Measurements from ENCODE around the gene C1orf21.
"Not testable (repeated sequence)": the region's sequence is repeated elsewhere in the genome, so short reads cannot be mapped to it uniquely, and the experiment has no call there.

C1orf21 gene

GRCh38 chr1:184386312-184387068, at the start of gene C1orf21:
Gene C1orf21, plus strand, starts transcription at chr1:184387029. Its CDS starts 90,481 bp downstream, at chr1:184477510.
- DNase-seq, result peak; percentile 96

DNA sequence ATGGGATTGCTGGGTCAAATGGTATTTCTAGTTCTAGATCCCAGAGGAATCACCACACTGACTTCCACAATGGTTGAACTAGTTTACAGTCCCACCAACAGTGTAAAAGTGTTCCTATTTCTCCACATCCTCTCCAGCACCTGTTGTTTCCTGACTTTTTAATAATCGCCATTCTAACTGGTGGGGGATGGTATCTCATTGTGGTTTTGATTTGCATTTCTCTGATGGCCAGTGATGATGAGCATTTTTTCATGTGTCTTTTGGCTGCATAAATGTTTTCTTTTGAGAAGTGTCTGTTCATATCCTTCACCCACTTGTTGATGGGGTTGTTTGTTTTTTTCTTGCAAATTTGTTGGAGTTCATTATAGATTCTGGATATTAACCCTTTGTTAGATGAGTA, 49.0 kb upstream of the C1orf21 start:
- not testable (repeated sequence) for DNase-seq

DNA sequence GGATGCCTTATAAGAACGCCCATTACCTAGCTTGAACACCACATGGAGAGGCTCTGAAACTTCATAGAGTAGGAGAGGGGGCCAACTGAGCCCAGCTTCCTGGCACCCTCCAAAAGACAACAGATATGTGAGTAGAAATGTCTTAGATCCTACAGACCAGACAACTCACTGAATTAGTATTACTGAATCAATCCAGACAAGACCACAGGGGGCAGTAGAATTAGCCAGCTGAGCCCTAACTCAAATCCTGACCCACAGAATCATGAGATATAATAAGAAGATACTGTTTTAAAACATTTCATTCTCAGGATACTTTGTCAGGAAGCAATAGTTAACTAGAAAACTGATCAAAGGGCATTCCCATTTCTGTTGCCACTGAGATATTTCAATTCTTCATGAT, 45.8 kb upstream of the C1orf21 start:
- DNase-seq, result no peak

GRCh38 chr1:184350573-184350972, 36.3 kb upstream of the C1orf21 start:
- no peak for DNase-seq

DNA sequence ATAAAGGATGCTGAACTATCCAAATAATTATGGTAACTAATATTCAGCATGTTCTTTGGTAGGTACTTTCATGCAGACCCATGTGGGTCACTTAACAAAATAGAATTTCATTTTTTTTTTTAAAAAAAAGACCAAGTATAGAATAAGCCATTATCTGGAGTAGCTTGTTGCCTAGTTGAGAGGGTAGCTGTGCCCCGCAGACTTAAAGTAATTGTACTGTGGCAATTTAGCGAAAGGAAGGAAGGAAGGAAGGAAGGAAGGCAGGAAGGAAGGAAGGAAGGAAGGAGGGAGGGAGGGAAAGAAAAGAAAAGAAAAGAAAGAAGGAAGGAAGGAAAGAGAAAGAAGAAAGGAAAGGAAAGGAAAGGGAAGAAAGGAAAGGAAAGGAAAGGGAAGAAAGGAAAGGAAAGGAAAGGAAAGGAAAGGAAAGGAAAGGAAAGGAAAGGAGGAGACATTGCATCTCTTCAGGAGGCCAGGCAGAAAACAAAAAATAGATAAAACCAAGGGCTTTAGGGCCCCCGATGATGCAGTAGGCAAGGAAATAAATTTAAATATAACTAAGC, 35.3 kb upstream of the C1orf21 start:
- no peak for DNase-seq

DNA sequence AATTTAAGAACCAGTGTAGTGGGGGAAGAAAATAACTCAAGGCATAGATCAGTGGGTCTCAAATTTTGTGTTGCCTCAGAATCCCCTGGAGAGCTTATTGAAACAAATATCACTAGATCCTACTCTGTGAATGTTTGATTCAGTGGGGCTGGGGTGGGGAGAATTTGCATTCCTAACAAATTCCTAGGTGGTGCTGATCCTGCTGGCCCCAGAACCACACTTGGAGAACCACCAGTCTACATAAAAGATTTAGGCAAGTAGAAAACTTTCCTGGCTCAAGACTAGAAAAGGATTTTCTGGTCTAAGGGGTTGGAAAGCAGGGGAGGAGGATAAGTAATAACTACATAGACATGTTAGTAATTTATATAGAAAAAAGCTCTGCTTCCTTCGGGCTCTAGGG, 34.1 kb upstream of the C1orf21 start:
- no peak for DNase-seq

DNA sequence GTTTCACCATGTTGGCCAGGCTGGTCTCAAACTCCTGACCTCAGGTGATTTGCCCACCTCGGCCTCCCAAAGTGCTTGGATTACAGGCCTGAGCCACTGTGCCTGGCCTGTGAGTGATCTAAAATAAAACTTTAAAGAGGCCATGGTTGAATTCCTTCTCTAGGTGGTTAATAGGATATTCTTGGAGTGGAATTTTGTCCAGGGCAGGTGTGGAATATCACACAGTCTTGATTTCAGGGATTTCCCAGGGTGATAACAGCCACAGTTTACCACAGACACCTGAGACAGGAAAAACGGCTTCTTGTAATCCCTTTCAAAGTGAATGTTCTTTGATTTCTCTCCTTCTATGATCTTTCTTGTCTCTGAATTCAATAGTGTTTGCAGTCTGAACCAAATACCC, 32.1 kb upstream of the C1orf21 start:
- no peak for DNase-seq

- DNase-seq, result no peak
These were observed 29.9 kb upstream of the C1orf21 start for GRCh38 chr1:184356891-184357290.

GRCh38 chr1:184358256-184358655, 28.6 kb upstream of the C1orf21 start:
- no peak for DNase-seq

DNA sequence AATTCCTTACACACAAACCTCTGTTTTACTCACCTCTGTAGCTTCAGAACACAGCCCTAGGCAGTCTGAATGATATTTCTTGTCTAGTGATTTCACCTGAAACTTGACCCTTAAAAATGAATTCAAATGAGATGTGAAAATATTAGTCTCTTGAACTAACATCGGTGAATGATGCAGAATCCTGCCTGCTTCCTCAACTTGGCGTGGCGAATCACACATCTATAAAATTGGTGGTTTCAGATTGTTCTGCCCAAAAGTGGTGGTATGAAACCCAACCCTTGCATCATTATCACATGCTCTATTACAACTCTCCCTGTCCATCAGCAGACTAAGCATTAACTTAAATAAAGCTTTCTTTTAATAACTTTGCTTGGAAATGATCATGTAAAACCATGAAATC, 26.9 kb upstream of the C1orf21 start:
- no peak for DNase-seq

GRCh38 chr1:184362876-184363275, 24.0 kb upstream of the C1orf21 start:
- no peak for DNase-seq

DNA sequence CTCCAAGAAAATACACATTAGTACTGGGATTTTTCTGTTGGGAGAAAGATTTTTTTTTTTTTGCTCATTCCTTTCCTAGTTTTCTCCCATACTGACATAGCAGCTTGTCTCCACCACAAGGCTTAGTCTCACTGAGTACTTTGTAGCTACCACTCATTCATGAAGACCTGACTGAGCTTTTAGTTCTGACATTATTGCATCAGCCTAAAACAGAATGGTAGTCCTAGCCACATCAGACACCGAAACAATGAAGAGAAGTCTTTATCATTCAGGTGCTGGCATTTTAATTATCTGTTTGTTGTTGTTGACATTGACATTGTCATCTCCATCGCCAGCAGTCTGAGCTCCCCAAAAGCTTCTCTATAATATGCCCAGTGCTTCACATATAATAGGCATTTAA, 21.1 kb upstream of the C1orf21 start:
- DNase-seq, result no peak

DNA sequence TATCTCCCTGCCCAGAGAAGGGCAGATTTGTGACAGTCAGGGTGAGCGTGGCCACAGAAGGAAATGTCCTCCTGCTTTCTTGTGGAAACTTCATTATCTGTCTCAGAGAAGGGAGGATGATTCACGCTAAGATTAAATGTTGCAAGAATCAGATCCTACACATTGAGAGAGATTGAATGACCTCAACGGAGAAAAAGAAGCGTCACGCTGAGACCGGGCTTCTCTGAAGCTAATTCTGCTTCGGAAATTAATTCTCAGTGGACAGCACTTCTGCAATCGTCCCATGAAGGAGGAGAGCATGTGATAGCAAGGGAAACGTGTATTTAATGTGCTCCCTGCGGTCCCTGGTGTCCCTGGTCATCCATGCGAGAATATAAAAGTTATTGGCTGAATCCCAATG, 19.8 kb upstream of the C1orf21 start:
- DNase-seq, result peak; percentile 55

DNA sequence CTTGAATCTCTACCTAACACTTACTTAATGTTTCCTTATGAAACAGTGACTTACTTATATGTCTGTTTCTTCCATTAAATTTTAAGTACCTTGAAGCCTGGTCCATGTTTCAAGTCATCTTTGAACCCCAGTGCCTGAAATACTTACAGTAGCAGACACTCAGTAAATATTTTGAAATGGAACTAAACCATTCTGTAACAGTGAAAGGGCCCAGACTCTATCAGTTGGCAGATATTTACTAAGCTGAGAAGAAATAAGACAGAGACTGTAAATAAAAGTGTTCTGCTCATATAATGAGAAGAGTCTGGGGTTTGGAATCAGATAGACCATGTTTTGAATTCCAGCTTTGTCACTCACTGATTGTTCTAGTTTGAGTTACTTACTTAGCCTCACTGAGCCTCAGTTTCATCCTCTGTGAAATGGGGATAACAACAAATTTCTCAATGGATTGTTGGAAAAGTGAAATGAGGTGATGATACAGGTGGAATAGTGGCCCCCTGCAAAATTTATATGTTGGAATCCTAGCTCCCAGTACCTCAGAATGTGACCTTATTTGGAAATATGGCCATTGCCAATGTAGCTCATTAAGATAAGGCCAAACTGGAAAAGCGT, 19.3 kb upstream of the C1orf21 start:
- no peak for DNase-seq

DNA sequence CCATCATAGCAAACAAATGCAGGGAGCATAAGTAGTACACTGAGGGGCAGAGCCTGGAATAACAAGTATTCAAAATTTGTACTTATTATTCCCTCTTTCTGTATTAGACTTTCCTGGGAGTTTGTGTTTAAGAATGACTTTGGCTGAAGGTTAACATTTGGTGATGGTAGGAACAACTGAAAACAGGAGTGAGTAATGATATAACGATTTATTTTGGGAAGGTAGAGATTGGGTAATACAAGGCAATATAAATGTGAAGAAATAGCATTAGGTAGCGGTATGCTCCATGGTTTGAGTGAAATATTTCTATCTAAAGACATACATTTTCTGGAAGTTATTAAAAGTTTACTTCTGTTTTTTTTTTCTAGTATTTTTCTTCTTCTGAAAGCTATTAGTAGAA, 18.5 kb upstream of the C1orf21 start:
- no peak for DNase-seq

GRCh38 chr1:184370850-184371249, 16.0 kb upstream of the C1orf21 start:
- DNase-seq, result no peak

DNA sequence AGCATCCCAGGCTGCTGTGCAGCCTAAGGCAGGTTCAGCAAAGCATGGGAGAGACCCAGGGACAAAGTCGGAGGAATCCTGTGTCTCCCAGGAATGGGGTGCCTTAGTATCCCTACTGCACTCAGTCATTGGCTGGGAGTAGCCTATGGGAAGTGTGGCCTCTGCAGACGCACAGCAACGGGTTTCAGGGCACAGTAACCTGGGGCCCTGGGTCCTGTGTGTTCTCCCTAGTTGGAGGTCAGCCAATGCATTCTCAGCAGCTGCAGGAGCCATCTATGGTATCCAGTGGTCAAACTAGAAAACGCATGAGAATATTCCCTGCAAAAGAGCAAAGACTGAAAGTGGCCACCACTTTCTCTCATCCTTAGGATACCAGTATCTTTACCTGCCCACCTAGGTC, 13.7 kb upstream of the C1orf21 start:
- DNase-seq, result no peak

- no peak for DNase-seq
These were observed 10.5 kb upstream of the C1orf21 start for GRCh38 chr1:184376369-184376768.

DNA sequence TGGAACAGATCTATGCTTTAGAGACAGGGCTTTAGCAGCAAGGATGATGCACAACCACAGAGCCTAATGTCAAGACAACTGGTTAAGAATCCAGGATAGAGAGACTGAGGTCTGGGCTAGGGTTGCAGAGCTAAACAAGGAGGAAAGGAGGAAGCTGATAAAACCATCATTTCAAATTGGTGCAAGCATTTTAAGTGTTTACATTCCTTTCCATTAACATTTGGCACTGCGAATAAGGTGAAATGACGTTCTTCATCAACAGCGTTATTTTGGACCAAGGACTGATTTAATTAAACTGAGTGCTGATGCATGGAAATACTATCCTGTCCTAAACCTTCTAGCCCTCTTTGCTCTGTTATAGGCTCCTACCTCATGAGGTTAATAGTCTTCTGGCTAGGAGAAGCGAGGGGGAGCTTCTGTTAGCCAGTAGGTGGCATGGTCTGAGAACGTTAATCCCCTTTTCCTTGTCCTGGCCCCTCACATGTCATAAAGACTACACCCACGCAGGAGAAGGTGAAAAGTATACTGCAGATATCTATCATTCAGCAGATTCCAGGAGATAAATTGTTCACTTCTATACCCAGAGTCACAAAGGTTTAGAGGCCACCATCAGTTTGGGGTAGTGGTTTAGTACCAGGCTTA, 7.6 kb upstream of the C1orf21 start:
- DNase-seq, result no peak

DNA sequence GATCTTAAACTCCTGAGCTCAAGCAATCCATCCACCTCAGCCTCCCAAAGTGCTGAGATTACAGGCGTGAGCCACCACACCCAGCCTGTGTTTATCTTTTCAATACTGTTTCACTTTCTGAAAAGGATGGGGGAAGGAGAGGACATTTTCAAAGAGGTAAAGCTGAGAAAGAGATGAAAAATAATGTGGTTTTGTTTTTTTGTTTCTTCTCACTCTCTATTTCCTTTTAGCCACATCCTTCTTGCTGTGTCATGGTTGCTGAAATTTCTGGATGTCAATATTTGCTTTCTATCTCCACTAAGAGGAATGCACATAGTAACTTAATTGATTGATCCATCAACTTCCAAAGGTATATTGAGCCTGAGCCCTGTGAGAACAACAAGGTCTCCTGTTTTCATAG, 6.4 kb upstream of the C1orf21 start:
- DNase-seq, result no peak

DNA sequence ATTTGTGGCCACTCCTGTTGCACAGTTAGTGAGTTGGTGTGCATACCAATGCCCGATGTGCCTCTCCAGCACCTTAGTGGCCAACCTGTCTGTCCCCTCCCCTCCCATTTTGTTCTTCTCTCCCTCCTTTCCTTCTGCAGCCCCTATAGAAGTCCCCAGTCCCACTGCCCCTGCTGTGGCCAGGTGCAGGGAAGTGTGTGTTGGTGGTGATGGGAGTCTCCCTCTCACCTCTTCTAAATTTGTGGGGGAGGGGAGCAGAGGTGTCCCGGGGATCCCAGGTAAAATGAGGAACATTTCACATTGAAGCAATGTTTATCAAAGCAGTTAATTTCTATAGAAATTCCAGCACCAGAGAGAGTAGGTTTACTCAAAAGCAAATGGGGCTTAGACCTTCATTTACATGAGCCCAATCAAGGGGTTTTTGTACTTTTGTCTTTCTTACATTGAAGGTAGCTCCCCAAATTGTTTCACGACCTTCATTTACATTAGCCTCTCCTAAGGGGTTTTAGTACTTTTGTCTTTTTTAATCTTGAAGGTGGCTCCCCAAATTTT, 3.0 kb upstream of the C1orf21 start:
- DNase-seq, result no peak

DNA sequence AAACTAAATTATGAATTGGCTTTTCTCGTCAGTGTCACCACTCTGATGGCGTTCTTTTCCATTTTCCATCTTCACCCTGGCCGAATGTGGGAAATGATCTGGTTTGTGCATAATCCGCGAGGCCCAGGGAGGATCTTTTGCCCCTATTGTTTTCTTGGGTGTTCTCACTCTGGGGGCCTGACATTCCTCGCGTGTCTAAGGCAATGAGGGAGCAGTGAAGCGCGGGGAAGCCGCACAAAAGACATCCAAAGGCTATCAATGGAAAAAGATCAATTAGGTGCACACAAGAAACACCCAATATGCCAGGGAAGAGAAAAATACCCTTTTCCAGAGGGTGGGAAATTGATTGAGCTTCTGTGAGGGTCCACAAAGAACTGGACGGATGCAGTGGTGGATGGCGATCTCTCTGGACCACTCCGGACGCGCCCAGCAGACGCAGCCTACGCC, 941 bp upstream of the C1orf21 start:
- DNase-seq, result no peak

GRCh38 chr1:184387069-184387475, 243 bp downstream of the C1orf21 start:
- no peak for DNase-seq
